ENCODE results near the gene USP17L25. TPM values are rescaled to one million over a fixed set of nuclear protein-coding genes. Genes with fewer than 3 reads are reported as not detected.
"Not testable (repeated sequence)": the region's sequence is repeated elsewhere in the genome, so short reads cannot be mapped to it uniquely, and the experiment has no call there.

USP17L25 gene
- polyA plus RNA-seq, result not detected
- long read RNA-seq, donor 1, result 0 reads
- long read RNA-seq, donor 2, result 0 reads
- long read RNA-seq, donor 3, result 0 reads
- long read RNA-seq, donor 4, result 0 reads
- long read RNA-seq, donor 5, result 0 reads
- long read RNA-seq, donor 6, result 0 reads
- long read RNA-seq, donor 7, result 0 reads
- long read RNA-seq, donor 8, result 0 reads
- long read RNA-seq, donor 9, result 0 reads
- long read RNA-seq, donor 10, result 0 reads
- long read RNA-seq, donor 11, result 0 reads

GRCh38 chr4:9329611-9330010 lies at the start of gene USP17L25:
Gene USP17L25 (plus strand): TSS chr4:9329911. CDS start chr4:9329911, 0 bp downstream.
- not testable (repeated sequence) for H3K4me1 ChIP-seq (ENCODE audit: control insufficient read depth, insufficient read depth, low read length); H3K27me3 ChIP-seq (ENCODE audit: control insufficient read depth, insufficient read depth, low read length); H3K27ac ChIP-seq (ENCODE audit: low read length); DNase-seq; H3K4me3 ChIP-seq (ENCODE audit: low read length); H3K9me3 ChIP-seq (ENCODE audit: control insufficient read depth, low read depth, low read length); H3K36me3 ChIP-seq (ENCODE audit: control insufficient read depth, insufficient read depth, low read length)
- WGBS (ENCODE audit: insufficient coverage, low lambda C conversion rate), result no CpG with 5 or more reads among the region's 15 CpGs

- H3K4me1 ChIP-seq (ENCODE audit: control insufficient read depth, insufficient read depth, low read length); H3K27ac ChIP-seq (ENCODE audit: low read length); DNase-seq; H3K27me3 ChIP-seq (ENCODE audit: control insufficient read depth, insufficient read depth, low read length); H3K4me3 ChIP-seq (ENCODE audit: low read length); H3K36me3 ChIP-seq (ENCODE audit: control insufficient read depth, insufficient read depth, low read length); H3K9me3 ChIP-seq (ENCODE audit: control insufficient read depth, low read depth, low read length): not testable (repeated sequence)
- WGBS (ENCODE audit: insufficient coverage, low lambda C conversion rate), result no CpG with 5 or more reads among the region's 13 CpGs
These were observed 5.5 kb upstream of the USP17L25 start for GRCh38 chr4:9324191-9324590.

GRCh38 chr4:9324865-9325264 lies 4.8 kb upstream of the USP17L25 start, which contains the start of gene USP17L24:
Gene USP17L24 (plus strand): TSS chr4:9325165. CDS start chr4:9325165, 0 bp downstream.
- not testable (repeated sequence) for H3K27ac ChIP-seq (ENCODE audit: low read length); H3K36me3 ChIP-seq (ENCODE audit: control insufficient read depth, insufficient read depth, low read length); H3K27me3 ChIP-seq (ENCODE audit: control insufficient read depth, insufficient read depth, low read length); H3K4me1 ChIP-seq (ENCODE audit: control insufficient read depth, insufficient read depth, low read length); H3K4me3 ChIP-seq (ENCODE audit: low read length); H3K9me3 ChIP-seq (ENCODE audit: control insufficient read depth, low read depth, low read length); DNase-seq
- WGBS (ENCODE audit: insufficient coverage, low lambda C conversion rate), result no CpG with 5 or more reads among the region's 15 CpGs

GRCh38 chr4:9334358-9334757 lies 4.6 kb downstream of the USP17L25 start, which contains the start of gene USP17L26:
Gene USP17L26 (plus strand): TSS chr4:9334658. CDS start chr4:9334658, 0 bp downstream.
- not testable (repeated sequence) for H3K36me3 ChIP-seq (ENCODE audit: control insufficient read depth, insufficient read depth, low read length); H3K4me1 ChIP-seq (ENCODE audit: control insufficient read depth, insufficient read depth, low read length); DNase-seq; H3K27me3 ChIP-seq (ENCODE audit: control insufficient read depth, insufficient read depth, low read length); H3K4me3 ChIP-seq (ENCODE audit: low read length); H3K27ac ChIP-seq (ENCODE audit: low read length); H3K9me3 ChIP-seq (ENCODE audit: control insufficient read depth, low read depth, low read length)
- no CpG with 5 or more reads among the region's 15 CpGs for WGBS (ENCODE audit: insufficient coverage, low lambda C conversion rate)

GRCh38 chr4:9339103-9339502 lies 9.4 kb downstream of the USP17L25 start, which contains the start of gene USP17L5:
Gene USP17L5 (plus strand): TSS chr4:9339403. CDS start chr4:9339403, 0 bp downstream.
- H3K27ac ChIP-seq (ENCODE audit: low read length); DNase-seq; H3K4me1 ChIP-seq (ENCODE audit: control insufficient read depth, insufficient read depth, low read length); H3K36me3 ChIP-seq (ENCODE audit: control insufficient read depth, insufficient read depth, low read length); H3K9me3 ChIP-seq (ENCODE audit: control insufficient read depth, low read depth, low read length); H3K4me3 ChIP-seq (ENCODE audit: low read length); H3K27me3 ChIP-seq (ENCODE audit: control insufficient read depth, insufficient read depth, low read length): not testable (repeated sequence)
- no CpG with 5 or more reads among the region's 15 CpGs for WGBS (ENCODE audit: insufficient coverage, low lambda C conversion rate)

GRCh38 chr4:9343848-9344247 lies 14.1 kb downstream of the USP17L25 start, which contains the start of gene USP17L27:
Gene USP17L27 (plus strand): TSS chr4:9344148. CDS start chr4:9344148, 0 bp downstream.
- not testable (repeated sequence) for H3K36me3 ChIP-seq (ENCODE audit: control insufficient read depth, insufficient read depth, low read length); H3K4me1 ChIP-seq (ENCODE audit: control insufficient read depth, insufficient read depth, low read length); H3K4me3 ChIP-seq (ENCODE audit: low read length); H3K27ac ChIP-seq (ENCODE audit: low read length); H3K9me3 ChIP-seq (ENCODE audit: control insufficient read depth, low read depth, low read length); H3K27me3 ChIP-seq (ENCODE audit: control insufficient read depth, insufficient read depth, low read length); DNase-seq
- no CpG with 5 or more reads among the region's 15 CpGs for WGBS (ENCODE audit: insufficient coverage, low lambda C conversion rate)

GRCh38 chr4:9348593-9348992 lies 18.9 kb downstream of the USP17L25 start, which contains the start of gene USP17L28:
Gene USP17L28 (plus strand): TSS chr4:9348893. CDS start chr4:9348893, 0 bp downstream.
- not testable (repeated sequence) for H3K27ac ChIP-seq (ENCODE audit: low read length); H3K36me3 ChIP-seq (ENCODE audit: control insufficient read depth, insufficient read depth, low read length); H3K4me3 ChIP-seq (ENCODE audit: low read length); H3K27me3 ChIP-seq (ENCODE audit: control insufficient read depth, insufficient read depth, low read length); H3K9me3 ChIP-seq (ENCODE audit: control insufficient read depth, low read depth, low read length); DNase-seq; H3K4me1 ChIP-seq (ENCODE audit: control insufficient read depth, insufficient read depth, low read length)
- WGBS (ENCODE audit: insufficient coverage, low lambda C conversion rate), result no CpG with 5 or more reads among the region's 15 CpGs

GRCh38 chr4:9350866-9351265 lies 21.2 kb downstream of the USP17L25 start:
- H3K36me3 ChIP-seq (ENCODE audit: control insufficient read depth, insufficient read depth, low read length); DNase-seq; H3K9me3 ChIP-seq (ENCODE audit: control insufficient read depth, low read depth, low read length); H3K4me1 ChIP-seq (ENCODE audit: control insufficient read depth, insufficient read depth, low read length); H3K27me3 ChIP-seq (ENCODE audit: control insufficient read depth, insufficient read depth, low read length); H3K4me3 ChIP-seq (ENCODE audit: low read length); H3K27ac ChIP-seq (ENCODE audit: low read length): not testable (repeated sequence)
- WGBS (ENCODE audit: insufficient coverage, low lambda C conversion rate), result no CpG with 5 or more reads among the region's 18 CpGs

GRCh38 chr4:9353338-9353737 lies 23.6 kb downstream of the USP17L25 start, which contains the start of gene USP17L29:
Gene USP17L29 (plus strand): TSS chr4:9353638. CDS start chr4:9353638, 0 bp downstream.
- H3K9me3 ChIP-seq (ENCODE audit: control insufficient read depth, low read depth, low read length); H3K36me3 ChIP-seq (ENCODE audit: control insufficient read depth, insufficient read depth, low read length); DNase-seq; H3K27me3 ChIP-seq (ENCODE audit: control insufficient read depth, insufficient read depth, low read length); H3K4me1 ChIP-seq (ENCODE audit: control insufficient read depth, insufficient read depth, low read length); H3K27ac ChIP-seq (ENCODE audit: low read length); H3K4me3 ChIP-seq (ENCODE audit: low read length): not testable (repeated sequence)
- no CpG with 5 or more reads among the region's 15 CpGs for WGBS (ENCODE audit: insufficient coverage, low lambda C conversion rate)

GRCh38 chr4:9362829-9363228 lies 33.1 kb downstream of the USP17L25 start, which contains the start of gene USP17L30:
Gene USP17L30 (plus strand): TSS chr4:9363129. CDS start chr4:9363129, 0 bp downstream.
- not testable (repeated sequence) for DNase-seq

GRCh38 chr4:9379881-9380280 lies 50.2 kb downstream of the USP17L25 start:
- not testable (repeated sequence) for H3K27me3 ChIP-seq (ENCODE audit: control insufficient read depth, insufficient read depth, low read length); DNase-seq; H3K9me3 ChIP-seq (ENCODE audit: control insufficient read depth, low read depth, low read length); H3K4me3 ChIP-seq (ENCODE audit: low read length); H3K36me3 ChIP-seq (ENCODE audit: control insufficient read depth, insufficient read depth, low read length); H3K4me1 ChIP-seq (ENCODE audit: control insufficient read depth, insufficient read depth, low read length); H3K27ac ChIP-seq (ENCODE audit: low read length)
- WGBS (ENCODE audit: insufficient coverage, low lambda C conversion rate), result no CpG with 5 or more reads among the region's 1 CpG

More at GRCh38 chr4:9362829-9363228, 33.1 kb downstream of the USP17L25 start, which contains the start of gene USP17L30:
- not testable (repeated sequence) for H3K36me3 ChIP-seq (ENCODE audit: control insufficient read depth, insufficient read depth, low read length); H3K4me1 ChIP-seq (ENCODE audit: control insufficient read depth, insufficient read depth, low read length); H3K27me3 ChIP-seq (ENCODE audit: control insufficient read depth, insufficient read depth, low read length); H3K9me3 ChIP-seq (ENCODE audit: control insufficient read depth, low read depth, low read length); H3K27ac ChIP-seq (ENCODE audit: low read length); H3K4me3 ChIP-seq (ENCODE audit: low read length)
- WGBS (ENCODE audit: insufficient coverage, low lambda C conversion rate), result no CpG with 5 or more reads among the region's 15 CpGs
